Measurements from ENCODE around the gene ZBTB7C. TPM values are rescaled to one million over a fixed set of nuclear protein-coding genes. Genes with fewer than 3 reads are reported as not detected.

The ZBTB7C gene
- total RNA-seq, 1 donor from 2014 or later, result under 0.01 TPM

- FAIRE-seq, result no peak
- DNase-seq (ENCODE audit: low read depth), result no peak
- Histone ChIP-seq H3K4me3 (ENCODE audit: low read depth, low read length) (no peak overlapping the region), H3K36me3 (ENCODE audit: control insufficient read depth, insufficient read depth, low read length) (no peaks in the 10 kb centered on the region), H3K27me3 (ENCODE audit: control insufficient read depth, insufficient read depth, low read length) (peaks cover 1% of the 10 kb centered on the region)
- no peak for TF ChIP-seq CTCF (IDR thresholded peaks at IDR 0.05; ENCODE audit: insufficient read depth, low read length, severe bottlenecking)
Measured at GRCh38 chr18:47979611-47980200, 429.5 kb downstream of the ZBTB7C start.

GRCh38 chr18:47978603-47979002 lies 430.6 kb downstream of the ZBTB7C start:
- FAIRE-seq (no peak), DNase-seq (ENCODE audit: low read depth) (no peak)
- Histone ChIP-seq H3K36me3 (ENCODE audit: control insufficient read depth, insufficient read depth, low read length) (no peaks in the 10 kb centered on the region), H3K27me3 (ENCODE audit: control insufficient read depth, insufficient read depth, low read length) (peaks cover 1% of the 10 kb centered on the region), H3K4me3 (ENCODE audit: low read depth, low read length) (no peak overlapping the region)
- TF ChIP-seq CTCF (IDR thresholded peaks at IDR 0.05; ENCODE audit: insufficient read depth, low read length, severe bottlenecking), result no peak

GRCh38 chr18:47978141-47978540 lies 431.0 kb downstream of the ZBTB7C start:
- DNase-seq (ENCODE audit: low read depth) (no peak), FAIRE-seq (no peak)
- H3K4me3 ChIP-seq (ENCODE audit: low read depth, low read length), result no peak overlapping the region
- no peaks in the 10 kb centered on the region for H3K36me3 ChIP-seq (ENCODE audit: control insufficient read depth, insufficient read depth, low read length)
- no peak for TF ChIP-seq CTCF (IDR thresholded peaks at IDR 0.05; ENCODE audit: insufficient read depth, low read length, severe bottlenecking)
- H3K27me3 ChIP-seq (ENCODE audit: control insufficient read depth, insufficient read depth, low read length), result peaks cover 3% of the 10 kb centered on the region

Other genes with a start within 250 kb of the ZBTB7C start
- gene CTIF, start 129.6 kb upstream of the ZBTB7C start, total RNA-seq, result 15.0 and 16.1 TPM in 2 replicates

Measured in bronchial epithelial cell (primary cell).